ENCODE results near the gene PBX1. TPM values are rescaled to one million over a fixed set of nuclear protein-coding genes. Genes with fewer than 3 reads are reported as not detected.

Gene PBX1
- total and polyA plus RNA-seq, 2 experiments from 2014 or later: 40.0 to 104 TPM

DNA sequence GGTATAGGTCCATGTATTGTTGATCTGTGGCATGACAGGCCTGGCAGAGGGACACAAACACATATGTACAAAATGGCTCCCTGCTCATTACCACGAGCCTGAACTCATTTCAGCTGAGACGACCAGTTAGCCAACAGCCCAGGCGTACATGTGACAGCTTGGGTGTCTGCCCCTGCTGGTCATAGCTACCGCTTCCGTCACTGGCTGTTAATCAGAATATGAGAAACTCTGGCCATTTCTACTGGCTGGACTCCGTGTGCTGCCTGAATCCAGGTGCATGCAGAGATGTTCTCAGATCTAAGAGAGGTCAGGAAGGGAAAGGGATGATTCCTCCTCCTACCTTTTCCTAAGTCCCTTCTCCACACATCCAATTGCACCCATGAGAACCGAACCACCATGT, 144.5 kb downstream of the PBX1 start:
- H3K27me3 Mint-ChIP-seq (ENCODE audit: insufficient read depth, low read depth, poor library complexity): peaks cover 4% of the 10 kb centered on the region
- H3K27ac ChIP-seq (ENCODE audit: low read depth): no peak overlapping the region
- H3K4me1 ChIP-seq (ENCODE audit: insufficient read depth): peaks cover 44% of the 10 kb centered on the region
- no peaks in the 10 kb centered on the region for H3F3A ChIP-seq (replicated peaks; ENCODE audit: low read depth)
- no peak overlapping the region for H3K4me3 ChIP-seq
- peak overlapping the region; percentile 52; the same call in 1 of the 2 replicates for H3K4me2 ChIP-seq
- peak overlapping the region; percentile 27 for H3K27ac Mint-ChIP-seq
- peaks cover 98% of the 10 kb centered on the region for H3K79me2 ChIP-seq (replicated peaks; ENCODE audit: insufficient read depth)
- H3K4me1 Mint-ChIP-seq: peaks cover 75% of the 10 kb centered on the region
- no peaks in the 10 kb centered on the region for H3K27me3 ChIP-seq (ENCODE audit: insufficient read depth)
- no peaks in the 10 kb centered on the region for H3K9me3 Mint-ChIP-seq
- peaks cover 13% of the 10 kb centered on the region; the same call in 1 of the 2 replicates for H4K20me1 ChIP-seq (replicated peaks; ENCODE audit: insufficient read depth)
- no peak overlapping the region for H2AFZ ChIP-seq
- no peak; the same call in 2 of the 3 replicates for ATAC-seq
- no peaks in the 10 kb centered on the region for H3K36me3 Mint-ChIP-seq (ENCODE audit: low read depth)
- peak in 1 of 2 experiments; percentile 22; a peak in 1 of 4 replicates for TF ChIP-seq CTCF (conservative IDR thresholded peaks at IDR 0.05; ENCODE audit: low read depth in 2 of 2)
- TF ChIP-seq POLR2AphosphoS5 (IDR thresholded peaks at IDR 0.05; ENCODE audit: low read depth): no peak
- H3K9me2 ChIP-seq (ENCODE audit: insufficient read depth): no peaks in the 10 kb centered on the region; the same call in 1 of the 2 replicates
- no peaks in the 10 kb centered on the region for H3K36me3 ChIP-seq (ENCODE audit: insufficient read depth)
- H3K4me3 Mint-ChIP-seq: no peak overlapping the region; the same call in 2 of the 3 replicates
- no peak for DNase-seq (ENCODE audit: low spot score)

DNA sequence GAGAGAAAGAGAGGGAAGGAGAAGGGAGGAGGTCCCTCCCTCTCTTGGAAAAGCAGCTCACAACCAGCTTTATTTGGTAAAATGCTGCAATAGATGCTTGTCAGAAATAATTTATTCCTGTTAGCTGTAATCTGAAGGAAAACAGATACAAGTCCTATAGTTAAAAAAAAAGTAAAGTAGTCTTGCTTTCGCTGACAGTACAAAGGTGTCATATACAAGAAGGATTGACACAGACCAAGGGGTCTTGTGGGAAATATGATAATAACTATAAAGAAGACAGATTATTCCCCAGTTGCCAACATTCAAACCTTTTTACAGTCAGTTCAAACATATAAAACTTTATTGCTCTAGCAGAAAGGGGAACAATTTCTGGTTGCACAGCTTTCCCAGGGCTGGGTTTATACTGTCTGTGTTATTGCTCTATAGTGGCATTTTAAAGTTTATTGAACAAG, 145.0 kb downstream of the PBX1 start:
- no peak overlapping the region; the same call in 1 of the 2 replicates for H3K27ac ChIP-seq (ENCODE audit: low read depth)
- no peak for ATAC-seq
- H3K9me2 ChIP-seq (ENCODE audit: insufficient read depth): no peaks in the 10 kb centered on the region; the same call in 1 of the 2 replicates
- Mint-ChIP-seq H3K4me1 (peaks cover 70% of the 10 kb centered on the region), H3K27ac (peak overlapping the region; percentile 27; the same call in 1 of the 2 replicates), H3K27me3 (ENCODE audit: insufficient read depth, low read depth, poor library complexity) (peaks cover 5% of the 10 kb centered on the region), H3K4me3 (no peak overlapping the region), H3K9me3 (no peaks in the 10 kb centered on the region), H3K36me3 (ENCODE audit: low read depth) (no peaks in the 10 kb centered on the region)
- H3K4me2 ChIP-seq: peak overlapping the region; percentile 52; the same call in 1 of the 2 replicates
- peaks cover 44% of the 10 kb centered on the region for H3K4me1 ChIP-seq (ENCODE audit: insufficient read depth)
- H3K79me2 ChIP-seq (replicated peaks; ENCODE audit: insufficient read depth): peaks cover 98% of the 10 kb centered on the region
- H2AFZ ChIP-seq: no peak overlapping the region
- no peaks in the 10 kb centered on the region for H3K36me3 ChIP-seq (ENCODE audit: insufficient read depth)
- peaks cover 13% of the 10 kb centered on the region; the same call in 1 of the 2 replicates for H4K20me1 ChIP-seq (replicated peaks; ENCODE audit: insufficient read depth)
- no peaks in the 10 kb centered on the region for H3F3A ChIP-seq (replicated peaks; ENCODE audit: low read depth)
- no peak for DNase-seq (ENCODE audit: low spot score)
- H3K4me3 ChIP-seq: no peak overlapping the region
- H3K27me3 ChIP-seq (ENCODE audit: insufficient read depth): no peaks in the 10 kb centered on the region
- no peak for TF ChIP-seq CREB1 (CRISPR knock-in tag; IDR thresholded peaks at IDR 0.05; ENCODE audit: low read depth)
- no peak for TF ChIP-seq JUNB (IDR thresholded peaks at IDR 0.05; ENCODE audit: unreplicated experiment)
- no peak for TF ChIP-seq ZNF462 (CRISPR knock-in tag; IDR thresholded peaks at IDR 0.05)
- no peak for TF ChIP-seq ZNF331 (CRISPR knock-in tag; IDR thresholded peaks at IDR 0.05; ENCODE audit: low read depth)
- TF ChIP-seq POLR2AphosphoS5 (IDR thresholded peaks at IDR 0.05; ENCODE audit: low read depth): no peak
- no peak for TF ChIP-seq ZNF114 (CRISPR knock-in tag; IDR thresholded peaks at IDR 0.05)
- TF ChIP-seq NANOG (IDR thresholded peaks at IDR 0.05; ENCODE audit: borderline replicate concordance): no peak
- TF ChIP-seq EZH2 (IDR thresholded peaks at IDR 0.05; ENCODE audit: low read depth, unreplicated experiment): no peak
- no peak for TF ChIP-seq CTCF (conservative IDR thresholded peaks at IDR 0.05; ENCODE audit: low read depth in 2 of 2)
- no peak for TF ChIP-seq STAT1 (IDR thresholded peaks at IDR 0.05; ENCODE audit: unreplicated experiment)

Measured in GM23338 (cell line).